ENCODE data around the gene NRP2. TPM values are rescaled to one million over a fixed set of nuclear protein-coding genes. Genes with fewer than 3 reads are reported as not detected.

The NRP2 gene
- total RNA-seq, 8 experiments from 2014 or later, result 13.8 to 138 (median 53.2) TPM

DNA sequence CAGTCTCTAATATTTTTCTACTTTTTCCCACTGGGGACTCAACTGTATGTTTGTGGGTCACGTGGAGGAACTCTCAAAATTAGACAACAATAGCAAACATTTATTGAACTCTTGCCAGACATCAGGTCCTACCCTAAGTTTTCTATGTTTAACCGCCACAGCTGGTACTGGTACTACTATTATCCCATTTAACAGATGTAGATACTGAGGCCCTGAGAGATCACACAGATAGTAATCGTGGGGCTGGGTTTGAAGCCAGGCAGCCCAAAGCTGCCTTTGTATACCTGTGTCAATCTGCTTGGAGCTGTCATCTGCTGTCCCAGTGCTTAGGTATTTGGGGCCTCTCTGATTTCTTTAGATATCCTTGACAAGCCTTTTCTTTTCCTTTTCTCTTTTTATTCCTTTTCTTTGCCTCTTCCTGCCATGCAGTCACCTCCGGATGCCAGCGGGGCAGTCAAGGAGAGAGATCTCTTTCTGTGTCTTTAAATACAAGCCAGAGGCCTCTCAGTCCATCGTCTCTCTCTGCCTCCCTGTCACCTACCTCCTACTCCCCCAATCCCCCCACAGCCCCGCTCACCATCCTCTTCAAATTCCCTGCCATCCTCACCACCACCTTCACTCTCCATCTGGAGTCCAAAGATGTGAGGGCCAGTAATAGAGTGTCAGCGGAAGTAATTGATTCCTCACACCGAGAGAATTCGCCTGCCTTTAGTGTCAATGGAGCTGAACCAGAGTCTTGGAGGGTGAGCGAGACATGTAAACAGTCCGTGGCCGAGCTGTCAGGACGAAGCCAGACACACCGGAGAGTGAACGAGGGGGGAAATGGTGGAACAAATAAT is 23.4 kb downstream of the NRP2 start:
- peak in 1 of 8 experiments; percentile 3 for ATAC-seq (replicated peaks in 6 of 8)
- Histone ChIP-seq H3K4me1 (replicated peaks in 1 of 2) (peaks cover 32 to 50% of the 10 kb centered on the region in 2 donors), H3K4me3 (no peak overlapping the region), H3K27ac (peak overlapping the region in 1 of 2 donors; percentile 14)
- in situ Hi-C loops (cut with MboI; ENCODE audit: low pct_unique_long_range_greater_than_20kb in 2 of 9, low sequenced_read_pairs in 9 of 9, unreplicated experiment in 9 of 9), result no loop called here
- 70 to 100% (median 87%) methylated on average over 2 to 12 of the region's 16 CpGs for WGBS, 10 experiments

DNA sequence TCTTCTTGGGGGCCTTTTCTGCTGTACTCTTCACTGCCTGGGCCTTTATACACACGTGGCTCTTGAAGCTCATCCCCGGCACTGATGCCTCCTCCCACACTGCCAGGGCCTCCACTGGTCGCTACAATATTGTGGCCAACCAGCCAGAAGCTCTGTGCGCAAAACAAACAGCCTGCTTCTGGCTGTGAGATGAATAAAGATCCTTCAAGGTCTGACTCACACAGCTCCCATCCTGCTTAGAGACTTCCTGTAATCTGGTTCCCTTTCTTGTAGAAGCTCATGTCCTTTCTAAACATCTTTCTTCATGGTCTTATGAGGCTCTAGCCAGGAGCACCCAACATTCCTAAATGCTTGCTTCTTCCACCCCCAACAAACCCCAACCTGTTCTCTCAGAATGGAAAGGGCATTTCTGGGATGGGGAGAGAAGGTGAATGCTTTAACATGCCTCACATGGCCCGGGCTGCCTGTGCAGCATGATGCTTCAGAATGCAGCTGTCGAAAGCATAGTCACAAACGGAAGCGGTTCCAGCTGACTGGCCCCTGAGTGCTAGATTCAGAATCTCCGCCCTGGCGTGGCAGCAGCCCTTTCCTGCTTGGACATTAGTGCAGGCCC is 24.6 kb downstream of the NRP2 start:
- Histone ChIP-seq H3K4me3 (no peak overlapping the region), H3K4me1 (replicated peaks in 1 of 2) (peaks cover 33 to 44% of the 10 kb centered on the region in 2 donors), H3K27ac (peak overlapping the region in 1 of 2 donors; percentile 27)
- peak; percentile 79 to 97 (median 94) for ATAC-seq (replicated peaks in 6 of 8)
- 10 to 90% (median 40%) methylated on average over 1 to 6 of the region's 10 CpGs; no CpG with 5 or more reads in 3 of the 10 experiments for WGBS, 10 experiments
- in situ Hi-C loops (cut with MboI; ENCODE audit: low pct_unique_long_range_greater_than_20kb in 2 of 9, low sequenced_read_pairs in 9 of 9, unreplicated experiment in 9 of 9), result no loop called here

DNA sequence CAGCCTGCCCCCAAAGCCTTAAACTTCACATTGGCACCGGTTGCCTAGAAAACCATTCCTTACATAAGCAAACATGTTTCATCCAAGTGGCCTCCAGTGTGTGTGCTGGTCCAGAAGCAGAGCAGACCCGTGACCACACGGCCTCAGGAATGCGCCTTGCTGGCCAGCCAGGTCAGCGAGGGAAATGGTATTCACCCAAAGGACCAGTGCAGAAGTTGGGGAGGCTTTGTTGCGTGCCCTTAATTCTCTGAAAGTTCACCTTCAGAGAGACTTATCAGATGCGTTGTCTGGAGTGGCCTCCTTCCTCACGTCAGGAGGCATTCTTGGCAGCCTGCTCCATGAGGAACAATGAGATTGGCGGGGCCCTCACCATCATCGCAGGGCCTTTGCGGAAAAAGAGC is 25.9 kb downstream of the NRP2 start:
- in situ Hi-C loops (cut with MboI; ENCODE audit: low pct_unique_long_range_greater_than_20kb in 2 of 9, low sequenced_read_pairs in 9 of 9, unreplicated experiment in 9 of 9), result no loop called here
- ATAC-seq (replicated peaks in 6 of 8), result peak in 1 of 8 experiments; percentile 65
- WGBS, 10 experiments, result 80 to 100% (median 98%) methylated on average over 1 to 5 of the region's 11 CpGs; no CpG with 5 or more reads in 2 of the 10 experiments
- Histone ChIP-seq H3K4me3 (no peak overlapping the region), H3K27ac (no peak overlapping the region), H3K4me1 (replicated peaks in 1 of 2) (peaks cover 46 to 47% of the 10 kb centered on the region in 2 donors)

DNA sequence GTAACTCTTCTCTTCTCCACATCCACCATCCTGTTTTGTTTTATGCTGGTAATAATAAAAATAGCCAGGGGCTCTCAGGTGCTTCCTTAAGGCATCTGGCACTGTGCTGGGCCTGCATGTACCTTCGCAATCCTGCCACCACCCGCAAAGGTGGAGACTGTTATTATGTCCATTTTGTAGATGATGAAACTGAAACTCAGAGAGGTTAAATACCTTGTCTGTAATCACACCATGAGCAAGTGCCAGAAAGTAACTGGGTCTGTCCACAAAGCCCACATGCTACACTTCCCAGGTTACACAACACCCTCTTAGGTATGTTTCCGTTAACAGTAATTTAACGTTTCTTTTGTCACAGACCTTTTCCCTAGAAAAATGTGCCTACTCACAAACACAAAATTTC is 27.0 kb downstream of the NRP2 start:
- ATAC-seq (replicated peaks in 6 of 8), result no peak
- in situ Hi-C loops (cut with MboI; ENCODE audit: low pct_unique_long_range_greater_than_20kb in 2 of 9, low sequenced_read_pairs in 9 of 9, unreplicated experiment in 9 of 9), result no loop called here
- Histone ChIP-seq H3K4me3 (no peak overlapping the region), H3K27ac (no peak overlapping the region), H3K4me1 (replicated peaks in 1 of 2) (peaks cover 46 to 50% of the 10 kb centered on the region in 2 donors)
- 90 to 100% (median 96%) methylated on average over 1 to 4 of the region's 4 CpGs; no CpG with 5 or more reads in 2 of the 10 experiments for WGBS, 10 experiments

DNA sequence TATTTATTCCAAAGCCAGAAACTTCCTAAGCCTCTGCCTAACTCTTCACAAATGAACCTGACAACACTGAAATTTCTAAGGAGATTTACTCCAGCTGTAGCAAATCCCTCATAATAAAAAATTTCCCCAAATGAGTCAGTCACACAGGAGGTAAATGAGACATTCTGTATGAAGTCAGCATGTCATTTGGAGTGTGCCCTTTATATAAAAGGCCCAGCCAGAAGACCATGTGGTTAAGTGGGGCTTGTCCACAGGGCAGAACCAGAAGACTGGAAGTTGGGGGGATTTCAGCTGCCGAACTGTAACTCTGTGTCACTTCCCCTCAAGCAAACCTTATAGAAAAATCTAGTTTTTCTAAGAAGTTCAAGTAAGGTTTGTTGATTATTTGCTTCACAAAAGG is 30.2 kb downstream of the NRP2 start:
- in situ Hi-C loops (cut with MboI; ENCODE audit: low pct_unique_long_range_greater_than_20kb in 2 of 9, low sequenced_read_pairs in 9 of 9, unreplicated experiment in 9 of 9), result no loop called here
- H3K27ac ChIP-seq, result no peak overlapping the region
- H3K4me1 ChIP-seq (replicated peaks in 1 of 2), result peaks cover 40 to 52% of the 10 kb centered on the region in 2 donors
- peak in 5 of 8 experiments; percentile 33 to 76 (median 53) for ATAC-seq (replicated peaks in 6 of 8)
- no peak overlapping the region for H3K4me3 ChIP-seq
- WGBS, 10 experiments, result 0 to 80% (median 60%) methylated on average over 1 of the region's 1 CpG; no CpG with 5 or more reads in 5 of the 10 experiments

DNA sequence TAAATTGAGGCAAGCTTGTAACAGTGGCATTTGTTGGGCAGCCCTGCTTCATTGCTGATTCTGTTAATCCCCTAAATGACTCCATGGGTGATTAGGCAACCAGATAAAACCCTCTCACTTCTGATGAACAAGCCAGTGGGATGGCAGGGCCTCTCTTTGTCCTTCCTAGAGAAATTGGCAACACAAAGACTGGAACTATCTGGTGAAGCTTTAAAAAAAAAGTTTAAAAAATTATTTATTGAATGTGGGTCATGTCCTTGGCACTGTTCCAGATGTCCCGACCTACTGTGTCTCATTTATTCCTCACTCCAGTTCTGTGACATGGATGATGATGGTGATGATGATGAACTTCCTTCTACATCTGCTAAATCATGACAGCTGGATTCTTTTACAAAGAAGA is 30.8 kb downstream of the NRP2 start:
- WGBS, 10 experiments, result 0 to 63% (median 50%) methylated on average over 1 of the region's 1 CpG; no CpG with 5 or more reads in 6 of the 10 experiments
- H3K27ac ChIP-seq, result no peak overlapping the region
- no peak overlapping the region for H3K4me3 ChIP-seq
- in situ Hi-C loops (cut with MboI; ENCODE audit: low pct_unique_long_range_greater_than_20kb in 2 of 9, low sequenced_read_pairs in 9 of 9, unreplicated experiment in 9 of 9), result no loop called here
- peaks cover 43 to 57% of the 10 kb centered on the region in 2 donors for H3K4me1 ChIP-seq (replicated peaks in 1 of 2)
- ATAC-seq (replicated peaks in 6 of 8), result no peak

DNA sequence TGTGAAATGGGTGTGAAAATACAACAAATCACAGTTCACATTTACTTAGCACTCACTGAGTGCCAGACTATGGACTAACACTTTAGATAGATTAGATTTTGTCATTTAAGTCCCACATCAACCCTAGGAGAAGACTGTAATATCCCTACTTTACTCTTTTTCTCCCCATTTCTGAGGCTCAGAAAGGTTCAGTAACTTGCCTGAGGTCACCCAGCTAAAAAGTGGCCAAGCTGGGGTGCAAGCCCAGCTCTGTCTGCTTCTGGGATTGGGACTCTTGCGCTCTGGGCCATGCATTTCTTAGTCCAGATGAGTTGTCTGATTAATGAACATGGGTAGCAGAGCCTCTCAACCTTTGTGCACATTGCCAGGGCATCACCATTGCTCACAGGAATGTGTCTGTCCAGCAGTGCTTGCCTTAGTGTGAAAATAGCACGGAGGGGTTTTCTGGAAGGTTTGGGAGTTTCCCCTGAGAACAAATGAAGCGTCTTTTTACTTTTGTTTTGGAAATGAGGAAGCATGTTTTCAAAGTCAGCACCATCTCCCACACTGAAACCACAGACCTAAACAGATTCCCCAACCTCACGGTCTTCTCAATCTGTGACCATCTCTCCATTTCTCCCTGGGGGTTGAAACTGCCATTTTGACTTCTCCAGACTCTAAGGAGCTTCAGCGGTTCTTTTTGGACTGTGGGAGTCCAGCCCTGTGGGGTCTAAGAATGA is 31.9 kb downstream of the NRP2 start:
- in situ Hi-C loops (cut with MboI; ENCODE audit: low pct_unique_long_range_greater_than_20kb in 2 of 9, low sequenced_read_pairs in 9 of 9, unreplicated experiment in 9 of 9), result no loop called here
- H3K4me1 ChIP-seq (replicated peaks in 1 of 2), result peaks cover 43 to 52% of the 10 kb centered on the region in 2 donors
- WGBS, 10 experiments, result 0 to 90% (median 64%) methylated on average over 1 to 4 of the region's 5 CpGs; no CpG with 5 or more reads in 3 of the 10 experiments
- peak in 4 of 8 experiments; percentile 15 to 60 (median 28) for ATAC-seq (replicated peaks in 6 of 8)
- no peak overlapping the region for H3K27ac ChIP-seq
- no peak overlapping the region for H3K4me3 ChIP-seq

DNA sequence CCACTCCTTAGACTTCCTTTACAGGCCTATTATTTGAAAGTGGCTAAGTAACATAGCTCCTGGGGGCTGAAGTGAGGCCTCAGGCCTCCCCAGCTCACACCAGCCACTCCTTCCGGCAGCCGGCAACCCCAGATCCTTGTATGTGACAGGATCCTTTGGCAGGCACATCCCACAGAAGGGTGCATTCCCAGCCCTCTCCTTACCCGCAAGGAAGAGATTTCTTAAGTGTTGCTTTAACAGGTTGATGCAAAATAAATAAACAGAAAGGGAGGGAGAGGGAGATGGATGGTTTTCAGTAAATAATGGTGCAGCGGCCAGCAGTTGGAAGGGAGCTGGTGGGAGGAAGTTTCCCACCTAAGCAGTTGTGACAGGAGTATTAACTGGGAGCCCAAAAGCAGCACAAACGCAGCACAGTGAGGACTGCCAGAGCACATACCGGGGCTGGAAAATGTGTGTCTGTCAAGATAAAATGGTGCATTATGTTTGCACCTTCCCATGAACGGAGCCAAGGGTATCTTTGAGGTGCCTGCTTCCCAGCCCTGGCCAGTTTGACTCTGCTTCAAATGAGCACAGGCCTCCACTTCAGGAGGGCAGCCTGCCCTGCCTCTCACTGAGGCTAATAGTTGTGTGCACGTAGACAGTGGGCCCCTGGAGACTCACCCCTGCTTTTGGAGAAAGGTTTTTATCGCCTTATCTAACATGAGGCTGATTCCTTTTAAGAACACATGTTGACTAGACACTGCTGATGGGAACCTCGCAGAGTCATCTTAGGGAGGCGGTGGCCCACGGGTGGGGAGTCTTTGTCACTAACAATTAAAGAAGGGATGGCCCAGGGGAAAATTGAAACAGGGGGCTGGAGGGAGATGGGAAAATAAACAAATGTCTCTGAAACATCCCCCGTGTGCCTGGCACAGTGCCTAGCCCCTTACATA is 32.8 kb downstream of the NRP2 start:
- Histone ChIP-seq H3K4me1 (replicated peaks in 1 of 2) (peaks cover 47 to 57% of the 10 kb centered on the region in 2 donors), H3K27ac (no peak overlapping the region), H3K4me3 (no peak overlapping the region)
- 60 to 100% (median 80%) methylated on average over 1 to 9 of the region's 13 CpGs for WGBS, 10 experiments
- peak in 5 of 8 experiments; percentile 13 to 35 (median 31) for ATAC-seq (replicated peaks in 6 of 8)
- in situ Hi-C loops (cut with MboI; ENCODE audit: low pct_unique_long_range_greater_than_20kb in 2 of 9, low sequenced_read_pairs in 9 of 9, unreplicated experiment in 9 of 9), result no loop called here

DNA sequence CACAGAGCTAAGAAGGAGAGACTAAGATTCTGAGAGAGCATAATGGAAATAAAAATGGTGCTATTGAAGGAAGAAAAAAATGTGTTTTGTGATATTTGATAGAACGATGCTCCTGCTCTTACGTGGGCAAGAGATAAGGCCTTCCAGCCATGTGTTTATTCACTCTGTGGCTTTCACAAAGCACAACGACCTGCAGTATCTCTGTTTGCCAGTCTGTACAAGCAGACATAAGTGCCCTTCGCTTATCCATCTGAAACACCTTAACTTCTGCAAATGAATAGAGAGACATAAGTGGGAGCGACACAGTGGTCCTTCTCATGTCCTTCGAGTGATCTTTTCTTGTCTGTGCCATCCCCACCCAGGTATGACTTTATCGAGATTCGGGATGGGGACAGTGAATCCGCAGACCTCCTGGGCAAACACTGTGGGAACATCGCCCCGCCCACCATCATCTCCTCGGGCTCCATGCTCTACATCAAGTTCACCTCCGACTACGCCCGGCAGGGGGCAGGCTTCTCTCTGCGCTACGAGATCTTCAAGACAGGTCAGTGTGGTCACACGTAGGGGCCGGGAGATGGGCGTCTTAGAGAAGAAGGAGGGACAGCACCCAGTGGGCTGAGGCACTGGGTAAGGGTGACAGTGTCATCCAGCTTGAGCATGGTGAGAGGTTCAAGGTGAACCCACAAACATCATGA is 33.7 kb downstream of the NRP2 start:
- no peak overlapping the region for H3K4me3 ChIP-seq
- ATAC-seq (replicated peaks in 6 of 8), result no peak
- no peak overlapping the region for H3K27ac ChIP-seq
- in situ Hi-C loops (cut with MboI; ENCODE audit: low pct_unique_long_range_greater_than_20kb in 2 of 9, low sequenced_read_pairs in 9 of 9, unreplicated experiment in 9 of 9), result no loop called here
- WGBS, 10 experiments, result 56 to 100% (median 94%) methylated on average over 3 to 9 of the region's 20 CpGs
- peaks cover 56 to 66% of the 10 kb centered on the region in 2 donors for H3K4me1 ChIP-seq (replicated peaks in 1 of 2)

DNA sequence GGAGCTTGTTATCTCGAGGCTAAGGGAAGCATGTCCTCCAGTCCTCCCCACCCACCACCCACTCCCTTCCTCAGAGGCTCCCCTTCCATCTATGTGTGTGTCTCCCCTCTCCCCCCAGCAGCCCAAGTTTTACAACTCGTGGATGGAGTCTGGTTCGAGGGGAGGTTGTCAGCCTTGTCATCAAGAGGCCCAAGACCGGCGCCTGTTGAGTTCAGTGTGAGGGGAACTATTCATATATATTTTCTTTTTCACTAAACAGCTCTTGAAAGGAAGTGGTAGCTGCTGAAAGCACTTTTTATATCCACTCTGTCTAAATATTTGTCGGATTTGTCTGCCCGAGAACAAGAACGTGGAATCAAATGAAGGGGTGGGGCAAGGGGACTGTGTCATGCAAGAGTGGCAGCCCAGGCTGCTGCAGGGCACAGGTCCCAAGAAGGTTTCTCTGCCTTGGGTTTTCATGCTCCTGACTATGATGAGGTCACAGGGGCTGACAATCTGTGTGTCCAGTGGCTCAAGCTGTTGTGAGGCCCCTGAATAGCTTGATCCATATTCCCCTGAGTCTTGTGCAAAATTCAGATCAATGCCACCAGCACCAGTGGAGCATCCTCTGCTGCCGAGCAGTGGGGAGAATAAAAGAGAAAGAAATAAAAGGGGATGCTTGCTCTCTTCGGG is 35.0 kb downstream of the NRP2 start:
- Histone ChIP-seq H3K4me1 (replicated peaks in 1 of 2) (peaks cover 64 to 73% of the 10 kb centered on the region in 2 donors), H3K4me3 (no peak overlapping the region), H3K27ac (peak overlapping the region in 1 of 2 donors; percentile 35)
- in situ Hi-C loops (cut with MboI; ENCODE audit: low pct_unique_long_range_greater_than_20kb in 2 of 9, low sequenced_read_pairs in 9 of 9, unreplicated experiment in 9 of 9), result no loop called here
- WGBS, 10 experiments, result 50 to 100% (median 82%) methylated on average over 1 to 6 of the region's 10 CpGs; no CpG with 5 or more reads in 2 of the 10 experiments
- peak in 3 of 8 experiments; percentile 53 to 66 (median 57) for ATAC-seq (replicated peaks in 6 of 8)

DNA sequence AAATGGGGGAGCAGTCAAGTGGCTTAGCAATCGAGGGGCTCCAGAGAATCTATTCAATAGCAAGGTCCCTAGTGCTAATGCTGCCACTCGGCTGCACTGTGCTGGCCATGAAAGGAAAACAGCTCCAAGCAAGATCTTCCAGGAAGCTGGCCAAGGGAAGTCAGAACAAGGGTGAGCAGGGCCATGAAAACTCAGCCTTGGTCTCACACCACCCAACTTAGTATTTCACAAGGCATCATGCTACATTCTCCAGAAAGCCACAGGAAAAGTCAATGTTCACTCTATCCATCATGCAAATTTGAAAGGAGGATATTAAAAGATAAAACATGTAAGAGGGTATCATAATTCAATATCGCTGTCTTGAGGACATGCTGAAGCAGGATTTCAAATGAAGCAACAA is 35.7 kb downstream of the NRP2 start:
- ATAC-seq (replicated peaks in 6 of 8), result no peak

More for the DNA sequence above, 35.7 kb downstream of the NRP2 start:
- in situ Hi-C loops (cut with MboI; ENCODE audit: low pct_unique_long_range_greater_than_20kb in 2 of 9, low sequenced_read_pairs in 9 of 9, unreplicated experiment in 9 of 9), result no loop called here
- Histone ChIP-seq H3K4me1 (replicated peaks in 1 of 2) (peaks cover 60 to 66% of the 10 kb centered on the region in 2 donors), H3K27ac (no peak overlapping the region), H3K4me3 (no peak overlapping the region)
- 65 to 100% (median 100%) methylated on average over 1 to 2 of the region's 3 CpGs for WGBS, 10 experiments
